ENCODE data around the gene ZNF185.

GRCh38 chrX:152932144-152932543 is 34.3 kb downstream of the ZNF185 start:
- TF ChIP-seq EZH2 (IDR thresholded peaks at IDR 0.05; ENCODE audit: insufficient read depth, poor library complexity, severe bottlenecking) (no peak), EZH2phosphoT487 (IDR thresholded peaks at IDR 0.05; ENCODE audit: insufficient read depth, low read depth) (no peak)
